Cardiac muscle cell (in vitro differentiated cells and primary cell): ENCODE data around the gene TRDN. TPM values are rescaled to one million over a fixed set of nuclear protein-coding genes. Genes with fewer than 3 reads are reported as not detected.

Experiments
- DNase-seq, 2 donors: peaks; one replicate each; pipeline versions ENCODE4 v3.0.0 to v3.0.0-alpha.2; 2010 to 2017; ENCODE audit warnings: low read depth in 1 of 2, low spot score in 1 of 2
- H3K27ac ChIP-seq: fragments of 200-600 bp; sonication (generic); 2 replicates; pipeline ENCODE4 v1.5.1; 2016
- H3K27me3 ChIP-seq: fragments of 200-600 bp; sonication (generic); 2 replicates; pipeline ENCODE4 v1.6.0; 2016; ENCODE audit warnings: control low read depth
- H3K36me3 ChIP-seq: fragments of 200-600 bp; sonication (generic); 2 replicates; pipeline ENCODE4 v1.5.1; 2016; ENCODE audit warnings: control low read depth
- H3K4me1 ChIP-seq: fragments of 200-600 bp; sonication (generic); 2 replicates; pipeline ENCODE4 v1.8.1; 2017; ENCODE audit warnings: low read depth, mild to moderate bottlenecking, mixed run types
- H3K4me3 ChIP-seq: fragments of 200-600 bp; sonication (generic); 2 replicates; pipeline ENCODE4 v1.5.1; 2016; ENCODE audit warnings: mild to moderate bottlenecking
- H3K9me3 ChIP-seq: fragments of 200-600 bp; sonication (generic); 2 replicates; pipeline ENCODE4 v1.5.1; 2017; ENCODE audit warnings: low read depth, mild to moderate bottlenecking, control low read depth
- polyA plus RNA-seq: library from polyadenylated mRNA; unstranded; fragments of >200 nt; fragmentation: Nextera tagmentation; extraction: Ambion mirVana; gene quantifications from 2 replicates; pipeline ENCODE4 v1.2.1, GENCODE V29; 2016
- total RNA-seq: library from RNA; depleted of rRNA; stranded (reverse); fragments of >200 nt; gene quantifications from 2 replicates; pipeline ENCODE4 v1.2.3, GENCODE V29; 2016
- TF ChIP-seq, protein P1 (sequence below): IDR thresholded peaks from 2 replicates; pipeline ENCODE4 v1.5.1; 2012; ENCODE audit warnings: low read depth, mild to moderate bottlenecking, low read length

Gene TRDN
- total and polyA plus RNA-seq, 2 experiments from 2014 or later = 58.0 to 200 TPM

DNA sequence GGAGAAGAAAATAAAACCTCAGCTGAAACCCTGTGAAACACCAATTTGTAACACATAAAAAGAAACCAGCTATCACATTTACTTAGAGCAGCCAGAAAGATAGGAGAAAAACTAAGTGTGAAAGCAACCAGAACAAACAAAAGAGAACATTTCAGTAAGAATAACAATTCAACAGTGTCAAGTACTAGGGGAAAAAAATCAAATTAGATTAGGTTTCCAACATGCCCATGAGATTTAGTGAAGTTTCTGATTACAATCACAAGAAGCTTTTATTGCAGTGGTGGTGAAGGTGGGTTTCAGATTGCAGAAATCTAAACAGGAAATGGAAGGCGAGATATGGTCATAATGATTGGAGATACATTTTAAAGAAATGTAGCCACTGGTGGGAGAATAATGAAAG lies 22.1 kb upstream of the TRDN start:
- Histone ChIP-seq H3K27me3 (no peaks in the 10 kb centered on the region), H3K27ac (no peak overlapping the region), H3K4me1 (no peaks in the 10 kb centered on the region), H3K36me3 (no peaks in the 10 kb centered on the region), H3K4me3 (no peak overlapping the region), H3K9me3 (no peaks in the 10 kb centered on the region)
- TF ChIP-seq, protein P1, sequence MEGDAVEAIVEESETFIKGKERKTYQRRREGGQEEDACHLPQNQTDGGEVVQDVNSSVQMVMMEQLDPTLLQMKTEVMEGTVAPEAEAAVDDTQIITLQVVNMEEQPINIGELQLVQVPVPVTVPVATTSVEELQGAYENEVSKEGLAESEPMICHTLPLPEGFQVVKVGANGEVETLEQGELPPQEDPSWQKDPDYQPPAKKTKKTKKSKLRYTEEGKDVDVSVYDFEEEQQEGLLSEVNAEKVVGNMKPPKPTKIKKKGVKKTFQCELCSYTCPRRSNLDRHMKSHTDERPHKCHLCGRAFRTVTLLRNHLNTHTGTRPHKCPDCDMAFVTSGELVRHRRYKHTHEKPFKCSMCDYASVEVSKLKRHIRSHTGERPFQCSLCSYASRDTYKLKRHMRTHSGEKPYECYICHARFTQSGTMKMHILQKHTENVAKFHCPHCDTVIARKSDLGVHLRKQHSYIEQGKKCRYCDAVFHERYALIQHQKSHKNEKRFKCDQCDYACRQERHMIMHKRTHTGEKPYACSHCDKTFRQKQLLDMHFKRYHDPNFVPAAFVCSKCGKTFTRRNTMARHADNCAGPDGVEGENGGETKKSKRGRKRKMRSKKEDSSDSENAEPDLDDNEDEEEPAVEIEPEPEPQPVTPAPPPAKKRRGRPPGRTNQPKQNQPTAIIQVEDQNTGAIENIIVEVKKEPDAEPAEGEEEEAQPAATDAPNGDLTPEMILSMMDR = no peak
- DNase-seq = no peak

DNA sequence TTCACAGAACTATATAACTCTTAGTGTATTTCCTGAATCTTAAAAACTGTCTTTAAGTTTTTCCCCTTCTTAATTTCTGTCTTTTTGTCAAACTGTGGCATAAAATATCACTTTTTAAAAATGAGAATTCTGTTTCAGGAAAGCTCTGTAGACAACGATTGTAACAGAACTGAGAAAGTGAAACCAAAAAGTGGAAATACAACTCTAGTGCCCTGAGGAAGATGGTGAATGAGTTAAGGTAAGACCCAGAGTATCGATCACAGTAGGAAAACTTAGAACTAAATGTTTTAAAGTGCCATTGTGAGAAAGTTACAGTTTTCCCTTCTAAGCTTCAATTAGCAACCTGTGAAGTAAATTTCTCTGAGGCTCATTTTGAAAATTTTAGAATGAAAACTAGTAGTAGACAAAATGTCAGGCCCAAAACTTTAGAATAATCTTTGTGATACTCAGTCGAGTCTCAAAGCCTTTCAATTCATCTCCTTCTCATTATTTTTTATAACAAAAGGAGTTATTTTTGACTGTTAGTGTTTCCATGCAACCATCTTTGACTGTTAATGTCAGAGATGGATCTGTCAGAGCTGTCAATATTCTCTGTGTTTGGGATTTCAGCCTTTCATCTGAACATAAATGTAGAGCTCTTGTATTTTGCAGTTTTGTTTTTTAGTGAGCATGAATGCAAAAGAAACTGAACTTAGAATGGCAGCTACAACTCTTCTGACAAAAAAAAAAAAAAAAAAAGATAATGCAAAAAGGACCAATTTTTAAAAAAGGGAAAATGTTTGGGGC lies 19.0 kb upstream of the TRDN start:
- TF ChIP-seq, protein P1 = no peak
- H3K9me3 ChIP-seq = no peaks in the 10 kb centered on the region
- no peak overlapping the region for H3K4me3 ChIP-seq
- no peak overlapping the region for H3K27ac ChIP-seq
- no peaks in the 10 kb centered on the region for H3K4me1 ChIP-seq
- no peaks in the 10 kb centered on the region for H3K27me3 ChIP-seq
- no peaks in the 10 kb centered on the region for H3K36me3 ChIP-seq
- no peak for DNase-seq

DNA sequence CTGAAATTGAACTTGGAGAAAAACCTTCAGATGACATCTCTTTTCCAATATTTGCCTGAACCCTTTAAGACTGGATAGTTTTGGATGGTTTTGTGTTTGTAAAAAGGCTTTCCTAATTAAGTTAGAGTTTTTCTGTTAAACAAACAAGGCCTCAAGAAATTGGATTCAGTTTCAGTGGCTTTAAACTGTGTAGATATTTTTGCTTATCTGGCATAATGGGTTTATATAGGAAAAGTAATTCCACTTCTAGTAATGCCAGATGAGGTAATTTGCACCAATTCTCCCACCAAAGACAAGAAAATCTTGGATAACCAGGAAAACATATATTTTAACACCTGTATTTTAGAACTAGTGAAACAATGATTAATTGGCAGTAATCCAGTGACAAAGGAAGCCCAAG lies 12.0 kb upstream of the TRDN start:
- Histone ChIP-seq H3K9me3 (no peaks in the 10 kb centered on the region), H3K4me1 (no peaks in the 10 kb centered on the region), H3K27me3 (no peaks in the 10 kb centered on the region), H3K36me3 (no peaks in the 10 kb centered on the region), H3K4me3 (no peak overlapping the region), H3K27ac (no peak overlapping the region)
- no peak for DNase-seq
- TF ChIP-seq, protein P1 = no peak

DNA sequence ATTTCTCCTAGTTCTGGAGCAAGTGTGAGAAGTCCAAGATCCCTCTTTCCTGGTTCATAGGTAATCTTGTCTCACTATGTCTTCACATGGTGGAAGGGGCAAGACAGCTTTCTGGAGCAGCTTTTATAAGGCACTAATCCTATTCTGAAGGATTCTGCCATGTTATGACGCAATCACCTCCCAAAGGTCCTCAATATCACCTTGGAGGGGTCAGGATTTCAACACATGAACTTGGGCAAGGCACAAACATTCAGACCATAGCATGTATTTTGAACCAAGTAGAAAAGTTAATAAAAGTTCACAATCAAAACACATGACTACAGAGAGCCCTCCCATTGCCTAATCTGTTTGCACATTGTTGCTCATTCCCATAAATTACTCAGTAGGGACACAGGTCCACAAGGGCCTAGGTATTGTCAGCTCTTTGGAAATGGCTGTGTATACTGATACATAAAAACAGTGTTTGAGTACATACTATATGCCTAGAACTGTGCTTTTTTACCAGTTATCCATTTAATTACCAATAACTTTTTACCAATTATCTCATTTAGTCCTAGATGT lies 11.3 kb upstream of the TRDN start:
- Histone ChIP-seq H3K27me3 (no peaks in the 10 kb centered on the region), H3K4me1 (no peaks in the 10 kb centered on the region), H3K9me3 (no peaks in the 10 kb centered on the region), H3K36me3 (no peaks in the 10 kb centered on the region), H3K4me3 (no peak overlapping the region), H3K27ac (no peak overlapping the region)
- TF ChIP-seq, protein P1 = no peak
- no peak for DNase-seq

DNA sequence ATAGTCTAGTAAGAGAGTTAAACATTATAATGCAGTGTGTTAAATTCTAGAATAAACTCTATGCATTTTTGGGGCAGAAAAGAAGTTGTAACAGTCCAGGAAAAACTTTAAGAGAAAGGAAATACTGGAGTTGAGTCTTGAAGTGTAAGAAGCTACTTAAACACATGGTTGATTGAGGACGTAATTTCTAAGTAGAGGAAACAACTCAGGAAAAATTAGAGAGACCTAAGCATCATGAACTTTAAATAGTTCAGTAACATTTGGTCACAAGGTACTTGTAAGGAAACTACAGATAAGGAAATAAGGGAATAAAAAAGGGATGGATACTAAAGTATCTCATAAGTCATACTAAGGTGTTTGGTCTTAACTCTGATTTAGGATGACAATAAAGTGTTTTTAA lies 4.7 kb upstream of the TRDN start:
- no peaks in the 10 kb centered on the region for H3K36me3 ChIP-seq
- DNase-seq = no peak
- H3K9me3 ChIP-seq = no peaks in the 10 kb centered on the region
- H3K4me1 ChIP-seq = peaks cover 39% of the 10 kb centered on the region
- H3K27ac ChIP-seq = no peak overlapping the region
- H3K4me3 ChIP-seq = no peak overlapping the region
- H3K27me3 ChIP-seq = no peaks in the 10 kb centered on the region
- TF ChIP-seq, protein P1 = no peak
